NOMO-1 (cell line): ENCODE measurements around the gene CLCN3.
"Not testable (repeated sequence)": the region's sequence is repeated elsewhere in the genome, so short reads cannot be mapped to it uniquely, and the experiment has no call there.

Source experiments
- DNase-seq, 2 experiments: peaks; one replicate each; lab custom pipeline; 2025; ENCODE audit not compliant: unreplicated experiment in 2 of 2; lab: John Stamatoyannopoulos, UW

Gene CLCN3

DNA sequence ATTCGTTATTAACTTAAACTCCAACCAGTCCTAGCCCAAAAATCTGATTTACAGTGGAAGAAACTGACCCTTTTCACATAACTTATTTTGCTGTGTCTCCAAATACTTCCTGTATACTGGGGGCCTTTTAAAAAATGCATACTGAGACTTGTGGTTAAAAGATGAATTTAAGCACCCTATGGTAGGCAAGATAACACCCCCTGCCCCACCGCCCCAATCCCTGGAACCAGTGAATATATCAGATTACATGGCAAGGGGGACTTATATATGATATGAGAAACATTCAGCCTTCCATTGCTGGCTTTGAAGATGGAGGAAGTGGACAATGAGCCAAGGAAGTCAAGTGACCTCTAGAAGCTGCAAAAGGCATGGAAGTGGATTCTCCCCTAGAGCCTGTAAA lies 3.1 kb upstream of the CLCN3 start:
- no peak for DNase-seq

GRCh38 chr4:169618286-169618685 lies 2.1 kb upstream of the CLCN3 start:
- no peak for DNase-seq

GRCh38 chr4:169618986-169619385 lies 1.4 kb upstream of the CLCN3 start:
- DNase-seq: no peak

DNA sequence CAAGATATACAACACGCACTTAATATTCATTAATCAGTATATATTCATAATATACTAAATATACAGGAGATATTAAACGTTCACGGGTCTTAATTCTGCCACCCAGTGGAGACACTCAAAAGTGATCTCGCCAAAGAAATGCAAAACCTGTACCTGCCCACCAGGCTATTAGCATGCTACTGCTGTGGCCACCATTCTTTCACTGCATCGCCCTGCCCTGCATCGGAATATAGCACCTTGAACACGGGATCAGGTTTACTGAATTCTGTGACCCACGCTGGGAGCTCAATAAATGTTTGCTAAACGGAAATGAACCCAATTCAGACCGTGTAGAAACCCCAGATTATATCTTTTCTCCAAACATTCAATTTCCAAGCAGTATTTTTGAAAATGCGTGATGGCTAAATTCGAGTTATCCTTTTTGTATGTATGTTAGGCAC lies 840 bp upstream of the CLCN3 start:
- DNase-seq: peak; percentile 11 to 32

DNA sequence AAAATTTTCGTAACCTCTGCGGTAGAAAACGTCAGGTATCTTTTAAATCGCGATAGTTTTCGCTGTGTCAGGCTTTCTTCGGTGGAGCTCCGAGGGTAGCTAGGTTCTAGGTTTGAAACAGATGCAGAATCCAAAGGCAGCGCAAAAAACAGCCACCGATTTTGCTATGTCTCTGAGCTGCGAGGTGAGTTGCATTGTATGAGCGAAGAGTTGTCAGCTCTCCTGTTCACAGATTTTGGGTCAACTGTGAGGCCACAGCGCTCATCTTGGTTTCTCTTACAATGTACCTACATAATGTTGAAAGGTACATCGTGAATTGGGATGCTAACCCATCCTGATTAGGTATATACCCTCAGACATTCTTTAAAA lies 486 bp downstream of the CLCN3 start:
- no peak for DNase-seq

DNA sequence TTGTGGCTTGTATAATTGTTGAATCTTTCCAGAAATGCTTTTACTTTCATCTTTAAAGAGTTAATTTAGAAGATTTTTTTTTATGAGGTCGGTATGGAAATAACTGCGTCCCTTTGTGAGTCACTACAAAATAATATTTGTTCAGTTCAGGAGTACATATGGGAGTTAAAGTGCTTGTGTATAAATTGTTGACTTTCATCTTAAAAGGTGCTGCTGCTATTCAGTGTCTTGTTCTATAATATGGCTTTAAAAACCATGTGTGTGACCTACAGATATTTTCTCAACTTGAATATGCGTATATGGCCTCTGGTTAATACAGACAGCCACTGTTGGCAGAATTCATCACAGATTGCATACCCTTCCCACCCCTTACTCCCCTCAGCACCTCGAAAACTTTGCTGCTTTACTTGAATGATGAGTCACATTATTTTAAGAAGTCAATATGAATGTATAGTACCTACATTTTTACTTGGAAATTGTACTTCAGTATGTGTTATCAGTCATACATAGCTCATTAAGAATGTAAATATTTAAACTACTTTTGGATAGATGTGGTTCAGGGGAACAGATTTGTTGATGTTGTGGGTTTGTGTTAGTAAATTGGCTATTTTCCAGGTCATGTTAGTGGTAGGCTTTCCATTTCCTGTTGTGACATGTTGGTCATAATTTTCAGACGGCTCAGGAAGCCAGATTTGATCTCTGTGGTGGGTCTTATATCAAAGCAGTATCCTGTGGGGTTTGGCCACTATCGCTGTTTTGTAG lies 1.5 kb downstream of the CLCN3 start:
- peak; percentile 23 to 49 for DNase-seq

GRCh38 chr4:169622566-169622965 lies 2.2 kb downstream of the CLCN3 start:
- DNase-seq: no peak

GRCh38 chr4:169624012-169624411 lies 3.6 kb downstream of the CLCN3 start:
- DNase-seq: not testable (repeated sequence)

- DNase-seq: no peak
Measured at GRCh38 chr4:169625886-169626285, 5.5 kb downstream of the CLCN3 start.

GRCh38 chr4:169626331-169627282 lies 6.2 kb downstream of the CLCN3 start:
- DNase-seq: no peak

DNA sequence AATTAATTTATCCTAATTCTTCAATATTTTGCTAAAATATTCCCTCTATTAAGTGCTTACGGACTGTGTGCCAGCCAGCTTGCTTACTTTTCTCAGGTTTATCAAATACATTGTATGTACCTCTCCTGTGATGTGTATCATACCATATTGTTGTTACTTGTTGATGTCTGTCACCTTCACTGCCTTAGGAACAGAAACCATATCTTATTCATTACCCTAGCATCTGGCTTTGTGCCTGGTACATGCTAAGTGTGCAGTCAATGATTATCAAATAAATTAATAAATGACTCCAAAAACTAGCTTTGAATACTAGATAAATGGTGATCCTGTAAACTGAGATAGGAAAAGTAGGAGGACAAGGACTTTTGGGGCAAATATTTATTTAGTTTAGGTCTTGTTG lies 6.9 kb downstream of the CLCN3 start:
- no peak for DNase-seq

- no peak for DNase-seq
Measured at GRCh38 chr4:169628579-169628978, 8.2 kb downstream of the CLCN3 start.

- no peak for DNase-seq
Measured at GRCh38 chr4:169630069-169630468, 9.7 kb downstream of the CLCN3 start.

DNA sequence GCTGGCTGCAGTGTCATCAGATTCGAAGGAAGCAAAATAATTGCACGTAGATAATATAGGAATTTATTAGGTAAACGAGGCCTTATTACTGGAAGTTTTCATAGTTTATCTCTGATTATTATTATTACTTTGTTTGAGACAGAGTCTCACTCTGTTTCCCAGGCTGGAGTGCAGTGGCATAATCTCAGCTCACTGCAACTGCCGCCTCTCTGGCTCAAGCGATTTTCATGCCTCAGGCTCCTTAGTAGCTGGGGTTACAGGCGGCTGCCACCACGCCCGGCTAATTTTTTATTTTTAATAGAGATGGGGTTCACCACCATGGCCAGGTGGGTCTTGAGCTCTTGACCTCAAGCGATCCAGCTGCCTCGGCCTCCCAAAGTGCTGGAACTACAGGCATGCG lies 12.5 kb downstream of the CLCN3 start:
- no peak for DNase-seq

- DNase-seq: no peak
Measured at GRCh38 chr4:169634975-169635374, 14.6 kb downstream of the CLCN3 start.

GRCh38 chr4:169640261-169640870 lies 20.0 kb downstream of the CLCN3 start:
- no peak for DNase-seq

GRCh38 chr4:169644802-169645201 lies 24.4 kb downstream of the CLCN3 start:
- no peak for DNase-seq

- no peak for DNase-seq
Measured at GRCh38 chr4:169645627-169646026, 25.2 kb downstream of the CLCN3 start.

DNA sequence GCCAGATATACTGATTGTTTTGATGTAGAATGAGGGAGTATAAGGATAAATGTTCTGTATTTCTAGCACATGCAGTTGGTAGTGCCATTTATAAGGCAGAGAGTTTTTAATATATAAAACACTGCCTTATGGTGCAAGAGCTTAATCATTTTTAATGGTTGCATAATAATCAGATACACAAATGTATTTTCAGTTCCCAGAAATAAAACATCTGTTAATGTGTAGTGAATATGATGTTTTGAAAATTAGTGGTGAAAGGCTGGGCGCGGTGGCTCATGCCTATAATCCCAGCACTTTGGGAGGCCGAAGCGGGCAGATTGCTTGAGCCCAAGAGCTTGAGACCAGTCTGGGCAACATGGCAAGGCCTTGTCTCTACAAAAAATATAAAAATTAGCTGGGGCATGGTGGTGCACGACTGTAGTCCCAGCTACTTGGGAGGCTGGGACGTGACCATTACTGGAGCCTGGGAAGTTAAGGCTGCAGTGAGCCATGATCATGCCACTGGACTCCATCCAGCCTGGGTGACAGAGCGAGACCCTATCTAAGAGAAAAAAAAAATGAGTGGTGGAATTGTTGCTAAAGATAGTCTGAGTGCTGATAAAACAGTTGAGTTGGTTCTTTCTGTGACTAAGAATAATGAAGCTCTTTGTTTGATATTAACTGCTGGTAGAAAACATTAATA lies 29.3 kb downstream of the CLCN3 start:
- no peak for DNase-seq

- no peak for DNase-seq
Measured at GRCh38 chr4:169650227-169650936, 30.0 kb downstream of the CLCN3 start.
